Lung (tissue), 12 donors: ENCODE data around the gene HDLBP. TPM values are rescaled to one million over a fixed set of nuclear protein-coding genes. Genes with fewer than 3 reads are reported as not detected.
A peak's percentile ranks its signal among the peaks of the same experiment; 100 is the strongest.

Source experiments
- ATAC-seq: fragments of 200-7000 bp; cut with Tn5 transposase; one replicate; pipeline ENCODE4 v1.9.1; 2020; ENCODE audit warnings: moderate number of reproducible peaks; ENCODE audit not compliant: insufficient read depth, low FRiP score
- DNase-seq, 3 donors: peaks; one replicate each; pipeline ENCODE4 v3.0.0-alpha.2; 2013 to 2017
- H3K27ac ChIP-seq, 2 donors: one replicate each; pipeline ENCODE4 v1.5.1; 2013; ENCODE audit warnings: mild to moderate bottlenecking in 2 of 2, moderate library complexity in 2 of 2, control low read depth in 1 of 2, inconsistent platforms in 1 of 2, low read depth in 1 of 2, low read length in 1 of 2
- H3K27me3 ChIP-seq, 3 donors: one replicate each; pipeline ENCODE4 v1.5.1; 2013; ENCODE audit warnings: low read length in 2 of 3; ENCODE audit not compliant: control insufficient read depth in 3 of 3, insufficient read depth in 3 of 3
- H3K36me3 ChIP-seq, 4 donors: one replicate each; pipeline ENCODE4 v1.5.1; 2013; ENCODE audit warnings: low read length in 4 of 4, mild to moderate bottlenecking in 1 of 4, moderate library complexity in 1 of 4; ENCODE audit not compliant: control insufficient read depth in 4 of 4, insufficient read depth in 4 of 4
- H3K4me1 ChIP-seq, 5 donors: one replicate each; pipeline ENCODE4 v1.5.1; 2013; ENCODE audit warnings: low read length in 5 of 5, mild to moderate bottlenecking in 2 of 5, moderate library complexity in 1 of 5; ENCODE audit not compliant: control insufficient read depth in 5 of 5, insufficient read depth in 5 of 5
- H3K4me3 ChIP-seq: one replicate; pipeline ENCODE4 v1.5.1; 2013; ENCODE audit warnings: mild to moderate bottlenecking, control low read depth, moderate library complexity
- H3K9ac ChIP-seq, 2 donors: one replicate each; pipeline ENCODE4 v1.5.1; 2013; ENCODE audit warnings: low read length in 2 of 2, control low read depth in 1 of 2; ENCODE audit not compliant: insufficient read depth in 1 of 2
- H3K9me3 ChIP-seq, 4 donors: one replicate each; pipeline ENCODE4 v1.5.1; 2013; ENCODE audit warnings: low read length in 3 of 4, mild to moderate bottlenecking in 1 of 4, moderate library complexity in 1 of 4; ENCODE audit not compliant: control insufficient read depth in 4 of 4, insufficient read depth in 3 of 4
- CTCF ChIP-seq: IDR thresholded peaks from 2 replicates; pipeline ENCODE4 v1.5.1; 2012; ENCODE audit warnings: mild to moderate bottlenecking; ENCODE audit errors: control extremely low read depth, extremely low read depth
- WGBS, 2 donors: extraction: QIAGEN DNeasy Blood & Tissue Kit; methylation state at CpG; one replicate each; pipeline ENCODE4 v1.1.7; 2013; 5-methylcytosine and 5-hydroxymethylcytosine counted together
- polyA plus RNA-seq, 2 donors: library from polyadenylated mRNA; stranded (reverse); fragments of 200-250 nt; gene quantifications; one replicate each; pipeline ENCODE4 v1.2.1, GENCODE V29; 2013
- total RNA-seq, 2 donors: library from RNA; depleted of rRNA in 1 of 2; stranded (reverse); fragments of >200 nt in 1 of 2; gene quantifications; one replicate each; pipeline ENCODE4 v1.2.1, GENCODE V29; 2014 to 2021
- donor health status: control.
- donor health status: control.
- donor health status: Bipolar disorder and iron deficiency.
- donor health status: healthy.
- donor health status: DM: yes; HTN: yes; CAD: no.

Gene HDLBP
- total and polyA plus RNA-seq, 4 donors, result 165 to 595 (median 316) TPM

DNA sequence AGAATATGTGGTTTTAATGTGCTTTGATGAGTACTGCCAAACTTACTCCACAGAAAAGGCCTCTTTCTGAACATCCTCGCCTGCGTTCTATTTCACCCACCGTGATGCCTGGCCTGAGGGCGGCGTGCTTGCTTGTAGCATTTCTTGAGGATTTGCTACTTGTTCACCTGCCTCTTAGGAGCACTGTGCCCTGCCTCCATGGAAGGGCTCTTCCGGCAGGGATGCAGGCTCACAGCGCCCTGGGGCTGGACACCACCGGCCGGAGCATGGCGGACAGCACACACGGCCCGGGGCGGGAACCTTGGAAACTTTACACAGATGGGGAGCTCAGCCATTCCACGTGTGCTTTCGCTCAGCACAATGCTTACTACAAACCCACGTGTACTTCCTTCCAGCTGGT, 89.9 kb downstream of the HDLBP start:
- WGBS, 2 donors, result 93 to 94% methylated on average over 16 of the region's 16 CpGs
- H3K9me3 ChIP-seq, result no peaks in the 10 kb centered on the region
- TF ChIP-seq CTCF, result no peak
- ATAC-seq (no peak), DNase-seq (no peak)
- peaks cover 18 to 47% (median 26%) of the 10 kb centered on the region in 4 donors for H3K36me3 ChIP-seq
- H3K4me3 ChIP-seq, result no peak overlapping the region
- H3K4me1 ChIP-seq, result peaks cover 0 to 13% (median 3%) of the 10 kb centered on the region in 5 donors
- no peaks in the 10 kb centered on the region for H3K27me3 ChIP-seq
- no peak overlapping the region for H3K27ac ChIP-seq
- no peak overlapping the region for H3K9ac ChIP-seq

GRCh38 chr2:241224851-241225438, 90.5 kb downstream of the HDLBP start:
- H3K4me3 ChIP-seq, result no peak overlapping the region
- H3K9me3 ChIP-seq, result no peaks in the 10 kb centered on the region
- peaks cover 12 to 41% (median 20%) of the 10 kb centered on the region in 4 donors for H3K36me3 ChIP-seq
- no peak overlapping the region for H3K27ac ChIP-seq
- H3K9ac ChIP-seq, result no peak overlapping the region
- peak in 1 of 3 donors; percentile 29 for DNase-seq
- H3K27me3 ChIP-seq, result no peaks in the 10 kb centered on the region
- WGBS, 2 donors, result 84 to 94% methylated on average over 8 of the region's 8 CpGs
- no peak for ATAC-seq
- TF ChIP-seq CTCF, result no peak
- peaks cover 0 to 13% (median 3%) of the 10 kb centered on the region in 5 donors for H3K4me1 ChIP-seq

DNA sequence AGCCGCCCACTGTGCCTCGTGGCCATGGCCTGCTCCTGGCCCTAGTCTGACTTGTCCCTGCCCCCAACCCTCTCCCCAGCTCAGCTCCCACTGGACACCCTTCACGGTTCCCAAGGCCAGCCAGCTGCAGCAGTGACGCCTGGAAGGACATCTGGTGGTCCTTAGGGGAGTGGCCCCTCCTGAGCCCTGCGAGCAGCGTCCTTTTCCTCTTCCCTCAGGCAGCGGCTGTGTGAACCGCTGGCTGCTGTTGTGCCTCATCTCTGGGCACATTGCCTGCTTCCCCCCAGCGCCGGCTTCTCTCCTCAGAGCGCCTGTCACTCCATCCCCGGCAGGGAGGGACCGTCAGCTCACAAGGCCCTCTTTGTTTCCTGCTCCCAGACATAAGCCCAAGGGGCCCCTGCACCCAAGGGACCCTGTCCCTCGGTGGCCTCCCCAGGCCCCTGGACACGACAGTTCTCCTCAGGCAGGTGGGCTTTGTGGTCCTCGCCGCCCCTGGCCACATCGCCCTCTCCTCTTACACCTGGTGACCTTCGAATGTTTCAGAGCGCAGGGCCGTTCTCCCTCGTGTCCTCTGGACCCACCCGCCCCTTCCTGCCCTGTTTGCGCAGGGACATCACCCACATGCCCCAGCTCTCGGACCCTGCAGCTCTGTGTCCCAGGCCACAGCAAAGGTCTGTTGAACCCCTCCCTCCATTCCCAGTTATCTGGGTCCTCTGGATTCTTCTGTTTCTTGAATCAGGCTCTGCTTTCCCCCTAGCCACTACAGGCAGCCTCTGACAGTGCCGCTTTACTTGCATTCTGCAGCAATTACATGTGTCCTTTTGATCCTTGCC, 91.2 kb downstream of the HDLBP start:
- peaks cover 6 to 34% (median 18%) of the 10 kb centered on the region in 4 donors for H3K36me3 ChIP-seq
- 54 to 62% methylated on average over 26 of the region's 26 CpGs for WGBS, 2 donors
- H3K27me3 ChIP-seq, result no peaks in the 10 kb centered on the region
- no peak overlapping the region for H3K27ac ChIP-seq
- no peak for TF ChIP-seq CTCF
- H3K9ac ChIP-seq, result no peak overlapping the region
- peaks cover 0 to 14% (median 3%) of the 10 kb centered on the region in 5 donors for H3K4me1 ChIP-seq
- no peaks in the 10 kb centered on the region for H3K9me3 ChIP-seq
- DNase-seq, result peak; percentile 64 to 78 (median 65)
- no peak overlapping the region for H3K4me3 ChIP-seq
- ATAC-seq, result no peak
